GM21423 (cell line): ENCODE data around the gene CD3E.
"Not testable (repeated sequence)": the region's sequence is repeated elsewhere in the genome, so short reads cannot be mapped to it uniquely, and the experiment has no call there.

Source experiments
- ATAC-seq: cut with Tn5 transposase; IDR thresholded peaks from one replicate; pipeline ENCODE4 v1.9.1; 2021; ENCODE audit warnings: mild to moderate bottlenecking, moderate library complexity; ENCODE audit not compliant: unreplicated experiment

CD3E gene

DNA sequence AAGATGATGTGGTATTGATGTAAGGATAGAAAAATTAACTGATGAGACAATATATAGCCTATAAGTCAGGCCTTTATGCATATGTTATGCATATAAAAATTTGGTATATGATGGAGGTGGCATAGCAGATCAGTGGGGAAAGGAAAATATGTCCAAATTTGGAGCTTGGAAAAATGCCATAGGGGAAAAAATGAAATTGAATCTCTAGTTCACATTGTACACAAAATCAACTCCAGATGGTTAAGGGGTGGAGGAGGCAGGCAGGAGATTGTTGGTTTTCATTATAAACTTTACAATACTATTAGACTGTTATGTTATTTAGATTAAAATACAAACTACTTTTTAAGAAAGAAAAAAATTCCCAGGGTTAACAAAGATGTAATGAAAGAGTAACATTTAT, 15.1 kb upstream of the CD3E start:
- ATAC-seq, result no peak

DNA sequence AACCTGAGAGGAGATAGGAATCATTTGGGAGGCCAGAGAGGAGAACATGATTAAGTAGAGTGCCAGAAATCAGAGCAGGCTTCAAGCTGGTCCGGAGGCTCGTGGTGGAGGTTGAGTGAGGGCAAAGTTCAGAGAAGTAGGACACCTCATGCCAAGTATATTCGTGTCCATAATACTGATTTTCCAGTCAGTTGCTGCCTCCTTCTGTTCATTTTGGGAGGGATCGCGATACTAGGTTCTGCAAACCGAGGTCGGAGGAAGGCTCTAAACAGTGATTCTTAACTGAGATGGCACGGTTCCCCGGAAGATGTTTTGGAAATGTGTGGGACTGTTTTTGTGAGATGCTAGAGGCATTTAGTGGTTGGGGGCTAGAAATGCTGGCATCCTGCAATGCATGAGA, 13.6 kb upstream of the CD3E start:
- ATAC-seq, result no peak

DNA sequence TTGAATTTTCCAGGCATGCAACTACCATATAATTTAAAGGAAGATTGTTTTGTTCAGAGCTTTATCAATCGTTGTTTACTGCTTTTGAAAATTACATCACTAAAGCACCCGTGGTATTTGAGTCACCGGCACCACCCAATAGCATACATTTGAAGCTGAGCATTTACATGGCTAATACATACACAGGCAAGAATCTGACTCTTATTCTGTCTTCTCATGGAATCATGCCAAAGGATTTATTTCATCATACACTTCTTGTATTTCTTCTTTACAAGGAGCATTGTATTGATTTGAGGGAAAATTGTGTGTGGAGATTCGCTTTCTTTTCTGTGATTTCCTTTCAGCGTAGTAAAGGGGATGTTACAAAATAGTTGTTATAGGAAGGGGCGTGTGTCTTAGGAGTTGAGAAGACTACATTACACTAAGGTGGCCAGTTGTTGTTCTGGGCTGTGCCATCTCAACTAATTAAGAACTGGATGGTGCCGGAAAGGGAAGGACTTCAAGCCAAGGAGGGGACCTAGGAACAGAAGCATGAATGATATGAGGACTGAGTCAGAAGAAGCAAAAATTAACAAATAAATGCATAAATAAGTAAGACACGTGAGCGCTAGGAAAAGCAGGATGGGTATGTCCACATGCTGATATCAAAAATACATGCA, 12.9 kb upstream of the CD3E start:
- no peak for ATAC-seq

GRCh38 chr11:118294053-118294452, 10.5 kb upstream of the CD3E start:
- no peak for ATAC-seq

GRCh38 chr11:118295199-118295598, 9.3 kb upstream of the CD3E start:
- ATAC-seq, result no peak

GRCh38 chr11:118295815-118296454, 8.6 kb upstream of the CD3E start:
- no peak for ATAC-seq

GRCh38 chr11:118301600-118302195, 2.8 kb upstream of the CD3E start:
- ATAC-seq, result no peak

GRCh38 chr11:118304227-118304567, 333 bp upstream of the CD3E start:
- no peak for ATAC-seq

DNA sequence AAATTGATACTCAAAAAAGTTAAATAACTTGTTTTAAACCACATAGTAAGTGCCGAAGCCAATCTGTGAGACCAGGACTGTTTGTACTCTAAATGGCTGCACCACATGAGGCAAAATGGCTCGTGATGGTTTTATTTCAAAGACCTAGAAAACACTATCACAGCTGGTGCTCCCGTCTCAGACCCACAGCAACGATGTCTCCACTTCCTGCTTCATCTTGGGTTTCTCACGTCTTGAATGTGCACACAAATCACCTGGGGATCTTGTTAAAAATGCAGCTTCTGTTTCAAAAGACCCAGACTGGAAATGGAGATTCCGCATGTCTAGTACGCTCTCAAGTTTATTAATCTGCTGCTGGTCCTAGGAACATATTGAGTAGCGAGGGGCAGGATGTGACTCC, 1.2 kb downstream of the CD3E start:
- ATAC-seq, result no peak

GRCh38 chr11:118306556-118306955, 2.0 kb downstream of the CD3E start:
- no peak for ATAC-seq

DNA sequence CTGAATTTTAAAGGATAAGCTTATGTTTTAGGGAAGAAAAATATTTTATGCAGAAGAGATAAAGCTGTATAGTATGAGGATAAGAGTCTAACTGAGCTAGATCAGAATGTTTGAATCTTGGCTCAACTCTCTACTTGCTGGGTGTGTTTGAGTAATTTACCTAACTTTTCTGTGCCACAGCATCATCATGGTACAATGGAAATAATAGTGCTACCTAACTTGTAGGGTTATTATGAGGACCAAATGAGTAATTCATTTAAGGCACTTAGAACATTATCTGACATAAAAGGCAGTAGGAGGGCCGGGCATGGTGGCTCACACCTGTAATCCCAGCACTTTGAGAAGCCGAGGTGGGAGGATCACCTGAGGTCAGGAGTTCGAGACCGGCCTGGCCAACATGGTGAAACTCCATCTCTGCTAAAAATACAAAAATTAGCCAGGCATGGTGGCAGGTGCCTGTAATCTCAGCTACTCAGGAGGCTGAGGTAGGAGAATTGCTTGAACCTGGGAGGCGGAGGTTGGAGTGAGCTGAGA, 4.5 kb downstream of the CD3E start:
- not testable (repeated sequence) for ATAC-seq

- no peak for ATAC-seq
Observed at GRCh38 chr11:118310271-118310670, 5.7 kb downstream of the CD3E start.

DNA sequence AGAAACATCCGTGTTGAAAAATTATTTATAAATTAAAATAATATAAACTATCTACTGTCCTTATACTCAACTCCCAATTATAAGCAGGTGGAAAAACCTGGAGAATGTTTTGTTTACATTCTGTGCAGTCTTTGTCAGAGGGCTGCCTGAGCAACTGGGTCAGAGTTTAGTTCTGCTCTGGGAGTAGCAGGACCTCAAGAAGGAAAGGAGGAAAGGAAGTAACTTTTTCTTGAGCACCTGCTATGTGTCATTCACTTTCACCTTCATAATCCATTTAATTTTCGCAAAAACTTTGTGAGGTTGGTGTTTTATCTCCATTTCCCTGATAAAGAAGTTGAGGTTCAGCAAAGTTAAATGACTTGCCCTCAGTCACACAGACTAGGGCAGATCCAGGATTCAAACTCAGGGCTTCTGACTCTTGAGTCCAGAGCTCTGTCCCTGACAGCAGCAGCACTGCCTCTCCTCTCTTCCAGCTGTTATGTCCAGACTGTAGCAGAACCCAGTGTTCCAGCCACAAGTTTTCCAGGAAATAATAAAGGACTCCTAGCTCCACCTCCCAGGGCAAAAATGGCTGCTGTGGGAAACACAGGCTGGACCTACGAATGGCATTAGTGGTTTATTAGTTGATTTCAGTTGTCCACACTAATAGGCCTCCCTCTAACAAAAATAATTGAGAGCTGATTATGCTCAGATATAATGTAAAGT, 6.4 kb downstream of the CD3E start:
- no peak for ATAC-seq

GRCh38 chr11:118311518-118311917, 7.0 kb downstream of the CD3E start:
- ATAC-seq, result no peak

GRCh38 chr11:118312328-118312727, 7.8 kb downstream of the CD3E start:
- no peak for ATAC-seq

DNA sequence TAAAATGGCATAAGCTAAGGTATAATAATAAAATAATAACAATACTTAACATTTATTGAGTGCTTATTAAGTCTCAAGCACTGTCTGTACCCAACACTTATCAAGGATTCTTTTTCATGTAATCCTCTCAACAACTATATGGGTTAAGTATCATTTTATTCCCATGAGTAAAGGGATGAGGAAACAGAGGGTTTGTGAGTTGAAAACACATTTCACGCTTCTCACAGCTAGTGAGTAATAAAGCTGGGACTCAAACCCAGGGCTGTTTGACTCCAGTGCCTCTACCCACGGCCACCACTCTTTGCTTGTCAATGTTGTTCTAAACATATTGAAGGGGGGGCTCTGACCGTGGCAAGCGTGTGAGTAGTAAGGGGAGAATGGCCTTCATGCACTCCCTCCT, 8.7 kb downstream of the CD3E start:
- no peak for ATAC-seq

DNA sequence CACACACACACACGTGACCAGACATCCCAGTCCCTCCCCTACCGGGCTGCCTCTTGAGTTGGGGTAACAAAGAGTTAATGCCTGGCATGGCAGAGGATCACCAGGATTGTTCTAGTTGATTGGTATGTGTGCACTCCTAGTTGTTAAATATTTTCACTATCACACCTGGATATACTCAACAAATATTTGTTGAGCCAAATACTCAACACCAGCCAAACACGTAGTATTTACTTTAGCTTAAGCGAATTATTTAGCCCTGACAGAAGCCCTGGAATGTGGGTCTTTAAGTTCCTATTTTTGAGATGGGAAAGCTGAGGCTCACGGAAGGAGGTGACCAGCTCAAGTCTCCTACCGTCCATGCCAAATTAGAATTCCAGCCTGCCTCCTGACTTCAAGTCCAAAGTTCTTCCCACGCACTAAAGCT, 10.5 kb downstream of the CD3E start:
- ATAC-seq, result no peak

- no peak for ATAC-seq
Observed at GRCh38 chr11:118318124-118318523, 13.6 kb downstream of the CD3E start.

DNA sequence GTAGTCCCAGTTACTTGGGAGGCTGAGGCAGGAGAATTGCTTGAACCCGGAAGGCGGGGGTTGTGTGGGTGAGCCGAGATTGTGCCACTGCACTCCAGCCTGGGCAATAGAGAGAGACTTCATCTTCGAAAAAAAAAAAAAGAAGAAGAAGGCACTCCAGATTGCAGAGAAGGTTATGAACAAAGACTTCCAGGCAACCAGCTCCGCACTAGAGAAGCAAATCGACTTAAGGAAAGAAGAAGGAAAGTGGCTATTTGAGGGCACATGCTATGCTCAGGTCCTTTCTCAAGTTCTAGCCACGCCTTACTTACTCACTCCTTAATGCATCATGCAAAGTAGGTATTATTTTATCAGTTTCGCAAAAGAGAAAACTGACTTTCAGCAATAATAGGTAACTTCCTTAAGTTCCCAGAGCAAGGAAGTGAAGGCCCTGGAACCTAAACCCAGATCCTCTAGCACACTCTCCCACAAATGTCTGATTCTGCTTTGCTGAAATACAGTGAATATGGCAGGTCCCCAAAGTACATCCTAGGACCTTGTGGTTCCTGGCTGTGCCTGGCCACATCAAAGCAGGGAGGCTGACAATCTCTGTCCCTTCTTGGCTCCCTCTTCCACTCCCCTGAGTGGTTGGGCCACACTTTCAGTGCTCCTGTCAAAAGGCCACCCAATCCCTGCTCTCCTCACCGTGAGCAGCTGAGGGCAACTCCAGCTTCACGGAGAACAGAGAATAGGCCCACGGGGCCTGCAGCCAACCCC, 14.2 kb downstream of the CD3E start:
- ATAC-seq, result no peak

- no peak for ATAC-seq
Observed at GRCh38 chr11:118319337-118319707, 14.8 kb downstream of the CD3E start.

- no peak for ATAC-seq
Observed at GRCh38 chr11:118320515-118320914, 16.0 kb downstream of the CD3E start.
